ENCODE results near the gene SDHB. TPM values are rescaled to one million over a fixed set of nuclear protein-coding genes. Genes with fewer than 3 reads are reported as not detected.

Gene SDHB
- total RNA-seq, 1 experiment from 2014 or later, result 336 TPM

DNA sequence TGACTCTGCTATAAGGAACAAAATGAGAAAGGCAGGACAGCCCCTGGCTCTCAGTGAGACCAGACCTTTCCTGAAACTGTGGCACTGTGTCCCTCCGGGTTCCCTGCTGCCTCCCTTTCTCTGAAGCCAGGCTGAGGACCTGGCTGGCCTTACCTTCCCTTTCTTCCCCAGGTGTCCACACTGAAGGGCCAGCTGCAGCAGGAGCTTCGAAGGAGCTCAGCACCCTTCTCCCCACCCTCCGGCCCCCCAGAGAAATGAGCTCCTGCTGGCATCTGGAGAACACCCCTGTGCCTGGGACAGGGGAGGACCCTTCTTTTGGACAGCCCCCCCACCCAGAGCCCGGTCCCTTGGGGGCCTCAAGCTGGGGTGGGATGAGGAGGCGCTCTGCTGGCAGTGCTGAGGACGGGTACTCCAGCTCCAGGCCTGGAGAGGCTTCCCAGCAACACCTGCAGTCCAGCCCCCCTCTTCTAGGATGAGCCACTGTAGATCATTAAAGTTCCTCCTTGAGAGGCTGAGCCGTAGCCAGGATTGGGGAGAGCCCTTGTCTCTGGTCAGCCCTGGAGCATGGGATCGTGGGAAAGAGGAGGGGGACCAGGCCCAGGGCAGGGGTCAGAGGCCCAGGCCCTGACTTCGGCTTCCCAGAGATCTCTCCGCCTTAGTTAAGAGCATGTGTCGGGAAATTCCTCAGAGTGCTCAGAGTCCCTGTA, 81.5 kb downstream of the SDHB start:
- Histone ChIP-seq H3K4me3 (ENCODE audit: low read length) (no peak overlapping the region), H3K4me2 (ENCODE audit: low read length) (no peak overlapping the region), H2AFZ (ENCODE audit: low read length) (no peak overlapping the region), H3K36me3 (ENCODE audit: low read depth, low read length) (no peaks in the 10 kb centered on the region), H3F3A (ENCODE audit: low read length, unreplicated experiment) (no peaks in the 10 kb centered on the region), H3K9me2 (replicated peaks; ENCODE audit: low read length) (no peaks in the 10 kb centered on the region), H4K20me1 (ENCODE audit: low read length) (no peaks in the 10 kb centered on the region), H3K79me2 (ENCODE audit: low read length) (no peaks in the 10 kb centered on the region), H3K9me3 (ENCODE audit: low read length) (no peaks in the 10 kb centered on the region), H3K4me1 (ENCODE audit: insufficient read depth, low read length) (no peaks in the 10 kb centered on the region), H3K27ac (ENCODE audit: low read length) (no peak overlapping the region), H3K9ac (ENCODE audit: low read length) (no peak overlapping the region), H3K27me3 (ENCODE audit: low read length) (no peaks in the 10 kb centered on the region)
- DNase-seq, result no peak
- TF ChIP-seq, protein P1, sequence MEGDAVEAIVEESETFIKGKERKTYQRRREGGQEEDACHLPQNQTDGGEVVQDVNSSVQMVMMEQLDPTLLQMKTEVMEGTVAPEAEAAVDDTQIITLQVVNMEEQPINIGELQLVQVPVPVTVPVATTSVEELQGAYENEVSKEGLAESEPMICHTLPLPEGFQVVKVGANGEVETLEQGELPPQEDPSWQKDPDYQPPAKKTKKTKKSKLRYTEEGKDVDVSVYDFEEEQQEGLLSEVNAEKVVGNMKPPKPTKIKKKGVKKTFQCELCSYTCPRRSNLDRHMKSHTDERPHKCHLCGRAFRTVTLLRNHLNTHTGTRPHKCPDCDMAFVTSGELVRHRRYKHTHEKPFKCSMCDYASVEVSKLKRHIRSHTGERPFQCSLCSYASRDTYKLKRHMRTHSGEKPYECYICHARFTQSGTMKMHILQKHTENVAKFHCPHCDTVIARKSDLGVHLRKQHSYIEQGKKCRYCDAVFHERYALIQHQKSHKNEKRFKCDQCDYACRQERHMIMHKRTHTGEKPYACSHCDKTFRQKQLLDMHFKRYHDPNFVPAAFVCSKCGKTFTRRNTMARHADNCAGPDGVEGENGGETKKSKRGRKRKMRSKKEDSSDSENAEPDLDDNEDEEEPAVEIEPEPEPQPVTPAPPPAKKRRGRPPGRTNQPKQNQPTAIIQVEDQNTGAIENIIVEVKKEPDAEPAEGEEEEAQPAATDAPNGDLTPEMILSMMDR (conservative IDR thresholded peaks at IDR 0.05; ENCODE audit: low read depth, low read length), result no peak
- no peak for TF ChIP-seq EZH2phosphoT487 (IDR thresholded peaks at IDR 0.05; ENCODE audit: borderline replicate concordance, low read length)
- TF ChIP-seq EZH2 (IDR thresholded peaks at IDR 0.05; ENCODE audit: low read length, unreplicated experiment), result no peak
- no peak for ATAC-seq
- intact Hi-C loops (cut with micrococcal nuclease), result no loop called here
- CTCF ChIA-PET, result no interaction called here
- POLR2A ChIA-PET (ENCODE audit: unreplicated experiment), result no interaction called here
- BruUV-seq (replicated peaks), result TSS peak; percentile 21

DNA sequence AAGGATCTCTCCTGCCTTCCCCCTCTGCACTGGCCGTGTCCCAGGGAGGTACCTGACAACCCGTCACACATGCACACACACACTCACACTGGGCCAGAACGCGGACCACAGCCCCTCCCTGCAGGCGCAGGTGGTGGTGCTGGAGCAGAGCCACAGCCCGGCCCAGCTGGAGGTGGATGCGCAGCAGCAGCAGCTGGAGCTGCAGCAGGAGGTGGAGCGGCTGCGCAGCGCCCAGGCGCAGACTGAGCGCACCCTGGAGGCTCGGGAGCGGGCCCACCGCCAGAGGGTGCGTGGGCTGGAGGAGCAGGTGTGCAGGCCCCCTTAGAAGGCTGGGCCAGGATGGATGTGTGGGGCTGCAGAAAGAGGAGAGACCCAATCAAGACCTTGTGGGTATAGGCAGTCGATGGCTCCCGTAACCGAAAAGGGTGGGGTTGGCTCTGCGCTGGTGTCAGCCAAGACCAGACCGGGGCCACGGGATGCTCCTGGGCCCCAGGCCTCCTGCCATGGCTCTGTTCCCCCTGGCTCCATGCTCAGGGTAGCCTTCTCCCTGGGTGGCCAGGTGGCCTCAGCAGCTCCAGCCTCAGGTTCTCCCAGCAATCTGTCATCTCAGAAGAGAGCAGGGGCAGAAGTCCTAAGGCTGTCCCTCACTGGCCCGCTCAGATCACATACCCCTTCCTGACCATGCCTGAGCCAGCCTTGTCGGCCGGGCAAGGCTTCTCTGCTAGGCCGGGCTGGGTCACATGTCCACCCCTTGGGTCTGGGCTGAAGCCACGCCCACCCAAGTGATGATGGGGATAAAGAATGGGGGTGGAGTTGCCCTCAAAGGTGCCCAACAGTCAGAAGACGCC, 82.3 kb downstream of the SDHB start:
- no peaks in the 10 kb centered on the region for H3K9me3 ChIP-seq (ENCODE audit: low read length)
- no peak overlapping the region for H3K4me2 ChIP-seq (ENCODE audit: low read length)
- BruUV-seq (replicated peaks), result no TSS peak
- no peak overlapping the region for H3K27ac ChIP-seq (ENCODE audit: low read length)
- no peaks in the 10 kb centered on the region for H3K36me3 ChIP-seq (ENCODE audit: low read depth, low read length)
- no peaks in the 10 kb centered on the region for H3K27me3 ChIP-seq (ENCODE audit: low read length)
- no peak overlapping the region for H2AFZ ChIP-seq (ENCODE audit: low read length)
- intact Hi-C loops (cut with micrococcal nuclease), result no loop called here
- TF ChIP-seq, protein P1 (conservative IDR thresholded peaks at IDR 0.05; ENCODE audit: low read depth, low read length), result no peak
- TF ChIP-seq EZH2 (IDR thresholded peaks at IDR 0.05; ENCODE audit: low read length, unreplicated experiment), result no peak
- TF ChIP-seq EZH2phosphoT487 (IDR thresholded peaks at IDR 0.05; ENCODE audit: borderline replicate concordance, low read length), result no peak
- no peaks in the 10 kb centered on the region for H4K20me1 ChIP-seq (ENCODE audit: low read length)
- no peaks in the 10 kb centered on the region for H3F3A ChIP-seq (ENCODE audit: low read length, unreplicated experiment)
- ATAC-seq (no peak), DNase-seq (no peak)
- CTCF ChIA-PET, result no interaction called here
- H3K79me2 ChIP-seq (ENCODE audit: low read length), result no peaks in the 10 kb centered on the region
- no peak overlapping the region for H3K9ac ChIP-seq (ENCODE audit: low read length)
- H3K9me2 ChIP-seq (replicated peaks; ENCODE audit: low read length), result no peaks in the 10 kb centered on the region
- POLR2A ChIA-PET (ENCODE audit: unreplicated experiment), result no interaction called here
- no peak overlapping the region for H3K4me3 ChIP-seq (ENCODE audit: low read length)
- H3K4me1 ChIP-seq (ENCODE audit: insufficient read depth, low read length), result no peaks in the 10 kb centered on the region
